Middle frontal gyrus (tissue), 1 donor: ENCODE measurements around the gene SWI5.
"Not testable (repeated sequence)": the region's sequence is repeated elsewhere in the genome, so short reads cannot be mapped to it uniquely, and the experiment has no call there.

Experiments
- DNase-seq: peaks from one replicate; pipeline ENCODE4 v3.0.0-alpha.2; 2015; ENCODE audit warnings: low spot score; ENCODE audit errors: extremely low spot score

Gene SWI5

GRCh38 chr9:128276008-128276573 is at the start of gene SWI5:
TSS of gene SWI5 (plus strand) at chr9:128276276.
- peak; percentile 100 for DNase-seq

- no peak for DNase-seq
Measured at GRCh38 chr9:128226412-128226801, 49.7 kb upstream of the SWI5 start.

- DNase-seq, result not testable (repeated sequence)
Measured at GRCh38 chr9:128230897-128231296, 45.2 kb upstream of the SWI5 start.

DNA sequence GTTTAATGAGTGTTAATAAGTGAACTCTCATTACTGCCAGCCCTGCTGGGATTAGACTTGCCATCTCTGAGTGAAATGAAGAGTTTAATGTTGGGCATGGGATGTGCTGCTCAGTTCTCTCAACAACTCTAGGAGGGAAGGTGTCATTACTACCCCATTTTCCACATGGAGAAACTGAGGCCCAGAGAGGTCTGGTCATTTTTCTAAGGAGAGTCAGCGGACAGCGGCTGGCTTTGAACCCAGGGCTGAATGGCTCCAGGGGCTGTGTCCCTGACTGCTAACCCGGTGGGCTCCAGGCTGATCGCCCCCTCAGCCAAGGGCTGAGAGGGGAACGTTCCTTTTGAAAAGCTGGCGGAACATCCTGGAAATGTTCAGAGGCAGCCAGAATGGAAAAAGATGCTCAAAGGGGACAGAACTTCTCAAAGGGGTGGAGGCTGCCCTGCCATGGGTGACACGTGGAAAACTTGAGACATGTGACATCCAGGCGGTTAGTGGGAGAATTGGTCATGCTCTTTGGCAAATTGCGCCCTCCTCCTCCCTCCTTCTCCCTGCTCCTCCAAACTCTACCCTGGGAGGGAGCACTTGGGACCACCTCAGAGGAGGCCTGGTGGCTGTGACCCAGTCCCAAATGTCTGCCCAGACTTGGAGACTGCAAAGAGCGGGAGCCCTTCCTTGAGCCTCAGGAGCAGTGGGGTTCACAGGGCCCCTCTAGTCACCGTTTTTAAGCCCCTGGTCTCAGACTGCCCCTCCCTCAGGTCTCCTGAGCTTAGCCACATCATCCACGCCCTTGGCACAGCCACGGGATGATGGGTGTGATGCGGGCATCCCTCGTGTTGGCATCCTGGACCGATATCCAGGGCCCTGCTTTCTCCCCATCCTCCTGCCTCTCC is 44.2 kb upstream of the SWI5 start:
- no peak for DNase-seq

DNA sequence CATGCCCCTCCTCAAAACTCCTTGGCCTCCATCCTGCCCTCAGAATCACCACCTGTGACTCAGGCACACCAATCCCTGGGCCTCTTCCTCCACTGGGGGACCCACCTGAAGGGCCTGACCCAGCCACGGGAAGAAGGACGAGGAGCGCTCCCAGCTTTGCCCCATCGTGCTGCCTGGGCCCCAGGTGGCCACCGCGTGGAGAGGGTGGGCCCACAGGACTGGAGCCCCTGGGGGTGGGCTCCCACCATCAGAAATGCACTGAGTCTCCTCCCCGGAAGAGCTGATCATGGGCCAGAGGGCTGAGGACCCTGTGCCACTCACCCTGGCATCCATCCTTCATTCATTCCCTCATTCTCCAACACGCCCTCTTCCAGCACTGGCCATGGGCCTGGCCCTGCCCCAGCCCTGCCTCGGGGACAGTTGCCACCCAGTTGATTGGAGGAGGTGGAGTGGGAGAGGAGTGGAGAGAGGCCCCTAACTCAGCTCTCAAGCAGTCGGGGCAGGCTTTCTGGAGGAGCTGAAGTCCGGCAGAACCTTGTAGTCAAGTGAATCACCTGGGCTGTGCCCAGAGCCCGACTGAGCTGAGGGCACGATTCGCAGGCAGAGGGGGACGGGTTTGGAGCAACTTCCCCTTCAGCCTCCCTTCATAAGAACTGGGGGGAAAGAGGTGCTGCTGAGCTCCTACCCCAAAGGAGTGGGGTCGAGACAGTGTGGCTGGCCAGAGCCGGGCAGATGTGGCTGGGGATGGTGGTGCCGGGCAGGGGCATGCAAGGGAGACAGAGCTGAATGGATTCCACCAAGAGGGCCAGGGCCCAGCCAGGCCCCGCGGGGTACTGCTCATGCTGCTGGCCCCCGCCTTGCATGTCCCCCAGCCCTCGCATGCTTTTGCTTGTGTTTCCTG is 43.3 kb upstream of the SWI5 start:
- no peak for DNase-seq

- DNase-seq, result no peak
Measured at GRCh38 chr9:128233817-128234406, 42.2 kb upstream of the SWI5 start.

DNA sequence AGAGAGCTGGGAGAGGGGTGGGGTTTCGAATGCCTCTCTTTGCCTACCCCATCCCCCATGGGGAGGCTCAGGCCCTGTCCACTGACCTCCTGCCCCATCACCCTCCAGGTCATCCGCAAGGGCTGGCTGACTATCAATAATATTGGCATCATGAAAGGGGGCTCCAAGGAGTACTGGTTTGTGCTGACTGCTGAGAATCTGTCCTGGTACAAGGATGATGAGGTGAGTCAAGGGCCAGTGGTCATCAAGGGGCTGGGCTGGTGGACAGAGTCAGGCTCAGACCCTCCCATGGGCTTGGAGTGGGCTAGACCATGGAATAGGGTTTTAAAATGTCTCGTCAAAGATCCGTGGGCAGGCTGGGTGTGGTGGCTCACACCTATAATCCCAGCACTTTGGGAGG is 34.0 kb upstream of the SWI5 start:
- no peak for DNase-seq

DNA sequence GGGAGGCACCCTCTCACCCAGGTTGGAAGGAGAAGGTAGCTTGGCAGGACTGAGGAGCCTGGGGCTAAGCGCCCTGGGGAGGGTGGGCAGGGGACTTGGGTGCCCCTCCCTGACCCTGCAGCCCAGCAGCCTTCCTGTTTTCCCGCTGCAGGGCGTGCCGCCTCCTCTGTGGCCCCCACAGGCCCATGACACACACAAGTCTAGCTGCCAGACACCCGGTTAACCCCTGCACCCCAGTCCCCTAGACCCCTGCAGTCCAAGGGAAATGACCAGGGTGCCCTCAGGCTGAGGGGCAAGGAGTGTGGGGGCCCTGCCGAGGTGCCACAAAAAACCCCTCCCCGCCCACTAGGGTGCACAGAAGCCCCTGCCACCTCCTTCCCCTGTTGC is 33.3 kb upstream of the SWI5 start:
- no peak for DNase-seq

GRCh38 chr9:128243215-128244018 is 32.7 kb upstream of the SWI5 start:
- DNase-seq, result no peak

GRCh38 chr9:128244091-128244836 is 31.8 kb upstream of the SWI5 start:
- DNase-seq, result no peak

GRCh38 chr9:128244837-128245231 is 31.2 kb upstream of the SWI5 start:
- no peak for DNase-seq

- DNase-seq, result no peak
Measured at GRCh38 chr9:128245421-128246151, 30.5 kb upstream of the SWI5 start.

DNA sequence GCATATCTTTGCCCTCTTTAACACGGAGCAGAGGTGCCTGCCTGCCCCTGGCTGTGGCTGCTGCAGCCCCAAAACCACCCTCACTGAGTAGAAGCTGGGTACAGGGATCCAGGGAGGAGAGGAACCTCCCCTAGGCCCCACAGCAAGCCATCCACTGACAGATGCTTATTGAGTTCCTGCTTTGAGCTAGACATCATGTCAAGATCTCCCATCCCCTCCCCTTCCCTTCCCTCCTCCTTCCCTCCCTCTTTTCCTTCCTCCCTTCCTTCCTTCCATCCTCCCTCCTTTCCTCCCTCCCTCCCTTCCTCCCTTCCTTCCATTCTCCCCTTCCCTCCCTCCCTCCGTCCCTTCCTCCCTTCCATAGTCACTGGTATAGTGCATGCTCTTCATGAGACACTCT is 29.6 kb upstream of the SWI5 start:
- DNase-seq, result no peak

- DNase-seq, result no peak
Measured at GRCh38 chr9:128247226-128247803, 28.8 kb upstream of the SWI5 start.

DNA sequence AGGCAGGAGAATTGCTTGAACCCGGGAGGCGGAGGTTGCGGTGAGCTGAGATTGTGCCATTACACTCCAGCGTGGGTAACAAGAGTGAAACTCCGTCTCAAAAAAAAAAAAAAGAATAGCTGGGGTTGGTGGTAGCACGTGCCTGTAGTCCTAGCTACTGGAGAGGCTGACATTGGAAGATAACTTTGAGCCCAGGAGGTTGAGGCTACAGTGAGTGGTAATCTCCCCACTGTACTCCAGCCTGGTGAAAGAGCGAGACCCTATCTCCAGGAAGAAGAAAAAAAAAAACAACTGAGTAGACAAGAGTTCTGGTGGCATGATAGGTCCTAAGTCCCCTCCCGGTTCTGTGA is 26.5 kb upstream of the SWI5 start:
- DNase-seq, result no peak

GRCh38 chr9:128249908-128250838 is 25.9 kb upstream of the SWI5 start:
- DNase-seq, result no peak

GRCh38 chr9:128250839-128251731 is 25.0 kb upstream of the SWI5 start:
- DNase-seq, result no peak
